HepG2 (cell line): ENCODE results near the gene RPL41. TPM values are rescaled to one million over a fixed set of nuclear protein-coding genes. Genes with fewer than 3 reads are reported as not detected.

Source experiments
- CHCHD3 ChIP-seq: sonication (generic); formaldehyde crosslinking; IDR thresholded peaks from 2 replicates; pipeline ENCODE4 v1.8.0; 2022; ENCODE audit warnings: mild to moderate bottlenecking, missing genetic modification reagents, moderate library complexity
- DPF2 ChIP-seq: sonication (generic); formaldehyde crosslinking; IDR thresholded peaks from 2 replicates; pipeline ENCODE4 v1.4.0; 2020; ENCODE audit warnings: mild to moderate bottlenecking, low read depth, missing genetic modification reagents, borderline replicate concordance
- FOXO1 ChIP-seq: sonication (generic); formaldehyde crosslinking; IDR thresholded peaks from 2 replicates; pipeline ENCODE4 v1.4.0; 2020; ENCODE audit warnings: missing genetic modification reagents
- MED8 ChIP-seq: sonication (generic); formaldehyde crosslinking; IDR thresholded peaks from 2 replicates; pipeline ENCODE4 v1.8.1; 2023; ENCODE audit warnings: mild to moderate bottlenecking, missing genetic modification reagents; ENCODE audit not compliant: insufficient replicate concordance
- MLX ChIP-seq: IDR thresholded peaks from 2 replicates; pipeline ENCODE4 v1.6.1; 2016
- NR1H2 ChIP-seq: sonication (generic); formaldehyde crosslinking; IDR thresholded peaks from 2 replicates; pipeline ENCODE4 v1.8.1; 2022; ENCODE audit warnings: low read depth, missing genetic modification reagents, borderline replicate concordance
- RARG ChIP-seq: sonication (generic); formaldehyde crosslinking; IDR thresholded peaks from 2 replicates; pipeline ENCODE4 v1.4.0; 2020; ENCODE audit warnings: low read depth, mild to moderate bottlenecking, missing genetic modification reagents
- THRA ChIP-seq: sonication (generic); formaldehyde crosslinking; IDR thresholded peaks from 2 replicates; pipeline ENCODE4 v1.4.0; 2020; ENCODE audit warnings: missing genetic modification reagents, borderline replicate concordance
- ZBTB49 ChIP-seq: sonication (generic); formaldehyde crosslinking; IDR thresholded peaks from 2 replicates; pipeline ENCODE4 v1.4.0; 2020; ENCODE audit warnings: missing genetic modification reagents, borderline replicate concordance
- ZNF10 ChIP-seq: sonication (generic); formaldehyde crosslinking; IDR thresholded peaks from 2 replicates; pipeline ENCODE4 v1.4.0; 2020; ENCODE audit warnings: mild to moderate bottlenecking, low read depth, missing genetic modification reagents, borderline replicate concordance
- ZNF143 ChIP-seq: sonication (generic); formaldehyde crosslinking; IDR thresholded peaks from 2 replicates; pipeline ENCODE4 v1.4.0; 2020; ENCODE audit warnings: missing genetic modification reagents
- ZNF232 ChIP-seq: sonication (generic); formaldehyde crosslinking; IDR thresholded peaks from 2 replicates; pipeline ENCODE4 v1.4.0; 2020; ENCODE audit warnings: missing genetic modification reagents, borderline replicate concordance
- ZNF44 ChIP-seq: sonication (generic); formaldehyde crosslinking; IDR thresholded peaks from 2 replicates; pipeline ENCODE4 v1.5.1; 2020; ENCODE audit warnings: mild to moderate bottlenecking, missing genetic modification reagents
- ZNF570 ChIP-seq: sonication (generic); formaldehyde crosslinking; IDR thresholded peaks from 2 replicates; pipeline ENCODE4 v1.4.0; 2020; ENCODE audit warnings: mild to moderate bottlenecking, missing genetic modification reagents, borderline replicate concordance
- polyA plus RNA-seq, 8 experiments: library from polyadenylated mRNA; depleted of rRNA in 3 of 8; stranded (reverse) in 7 of 8; unstranded in 1 of 8; fragments of >200 nt; fragmentation: Illumina TruSeq in 4 of 8; extraction: Trizol in 4 of 8; gene quantifications; 2 replicates each; pipeline versions ENCODE4 v1.2.1 to v1.2.3, GENCODE V29; 2011 to 2016; ENCODE audit warnings: low read depth in 4 of 8, missing spikeins in 1 of 8, mixed read lengths in 1 of 8; ENCODE audit not compliant: insufficient read depth in 1 of 8
- total RNA-seq, 5 experiments: library from RNA; depleted of rRNA; stranded (reverse); fragments of >200 nt; fragmentation: Illumina TruSeq; extraction: Trizol; gene quantifications; 2 replicates each; pipeline ENCODE4 v1.2.3, GENCODE V29; 2016; ENCODE audit warnings: low read depth in 1 of 5
- TF ChIP-seq, protein P1 (sequence below): sonication (generic); formaldehyde crosslinking; IDR thresholded peaks from 2 replicates; pipeline ENCODE4 v1.5.1; 2020; ENCODE audit warnings: missing genetic modification reagents, mild to moderate bottlenecking, borderline replicate concordance
- TF ChIP-seq, protein P2 (sequence below): sonication (generic); formaldehyde crosslinking; IDR thresholded peaks from 2 replicates; pipeline ENCODE4 v1.4.0; 2020; ENCODE audit warnings: missing genetic modification reagents

RPL41 gene
- total and polyA plus RNA-seq, 2 of the 13 experiments (the other 11 are each of a cell fraction or from before 2014, with no cell fraction given) = 4,012 to 7,670 TPM

GRCh38 chr12:56104109-56104814, 12.2 kb upstream of the RPL41 start, which contains the start of gene PA2G4 (continued):
- TF ChIP-seq THRA (CRISPR knock-in tag) = peak; percentile 77; the same call in 1 of the 2 replicates
- TF ChIP-seq ZNF44 (CRISPR knock-in tag) = peak; percentile 90; the same call in 1 of the 2 replicates
- TF ChIP-seq CHCHD3 = peak; percentile 77; the same call in 1 of the 2 replicates
- TF ChIP-seq, protein P1, sequence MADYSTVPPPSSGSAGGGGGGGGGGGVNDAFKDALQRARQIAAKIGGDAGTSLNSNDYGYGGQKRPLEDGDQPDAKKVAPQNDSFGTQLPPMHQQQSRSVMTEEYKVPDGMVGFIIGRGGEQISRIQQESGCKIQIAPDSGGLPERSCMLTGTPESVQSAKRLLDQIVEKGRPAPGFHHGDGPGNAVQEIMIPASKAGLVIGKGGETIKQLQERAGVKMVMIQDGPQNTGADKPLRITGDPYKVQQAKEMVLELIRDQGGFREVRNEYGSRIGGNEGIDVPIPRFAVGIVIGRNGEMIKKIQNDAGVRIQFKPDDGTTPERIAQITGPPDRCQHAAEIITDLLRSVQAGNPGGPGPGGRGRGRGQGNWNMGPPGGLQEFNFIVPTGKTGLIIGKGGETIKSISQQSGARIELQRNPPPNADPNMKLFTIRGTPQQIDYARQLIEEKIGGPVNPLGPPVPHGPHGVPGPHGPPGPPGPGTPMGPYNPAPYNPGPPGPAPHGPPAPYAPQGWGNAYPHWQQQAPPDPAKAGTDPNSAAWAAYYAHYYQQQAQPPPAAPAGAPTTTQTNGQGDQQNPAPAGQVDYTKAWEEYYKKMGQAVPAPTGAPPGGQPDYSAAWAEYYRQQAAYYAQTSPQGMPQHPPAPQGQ (CRISPR knock-in tag) = peak; percentile 98; the same call in 1 of the 2 replicates
- 0 out of 2 replicates have a peak, but pooled peaks have one; percentile 29 for TF ChIP-seq NR1H2 (CRISPR knock-in tag)
- peak; percentile 36; the same call in 1 of the 2 replicates for TF ChIP-seq MLX (CRISPR knock-in tag)
- TF ChIP-seq RARG (CRISPR knock-in tag) = no peak
- TF ChIP-seq ZNF143 (CRISPR knock-in tag) = peak; percentile 97
- 0 out of 2 replicates have a peak, but pooled peaks have one; percentile 12 for TF ChIP-seq ZBTB49
- 0 out of 2 replicates have a peak, but pooled peaks have one; percentile 71 for TF ChIP-seq ZNF232 (CRISPR knock-in tag)
- TF ChIP-seq, protein P2, sequence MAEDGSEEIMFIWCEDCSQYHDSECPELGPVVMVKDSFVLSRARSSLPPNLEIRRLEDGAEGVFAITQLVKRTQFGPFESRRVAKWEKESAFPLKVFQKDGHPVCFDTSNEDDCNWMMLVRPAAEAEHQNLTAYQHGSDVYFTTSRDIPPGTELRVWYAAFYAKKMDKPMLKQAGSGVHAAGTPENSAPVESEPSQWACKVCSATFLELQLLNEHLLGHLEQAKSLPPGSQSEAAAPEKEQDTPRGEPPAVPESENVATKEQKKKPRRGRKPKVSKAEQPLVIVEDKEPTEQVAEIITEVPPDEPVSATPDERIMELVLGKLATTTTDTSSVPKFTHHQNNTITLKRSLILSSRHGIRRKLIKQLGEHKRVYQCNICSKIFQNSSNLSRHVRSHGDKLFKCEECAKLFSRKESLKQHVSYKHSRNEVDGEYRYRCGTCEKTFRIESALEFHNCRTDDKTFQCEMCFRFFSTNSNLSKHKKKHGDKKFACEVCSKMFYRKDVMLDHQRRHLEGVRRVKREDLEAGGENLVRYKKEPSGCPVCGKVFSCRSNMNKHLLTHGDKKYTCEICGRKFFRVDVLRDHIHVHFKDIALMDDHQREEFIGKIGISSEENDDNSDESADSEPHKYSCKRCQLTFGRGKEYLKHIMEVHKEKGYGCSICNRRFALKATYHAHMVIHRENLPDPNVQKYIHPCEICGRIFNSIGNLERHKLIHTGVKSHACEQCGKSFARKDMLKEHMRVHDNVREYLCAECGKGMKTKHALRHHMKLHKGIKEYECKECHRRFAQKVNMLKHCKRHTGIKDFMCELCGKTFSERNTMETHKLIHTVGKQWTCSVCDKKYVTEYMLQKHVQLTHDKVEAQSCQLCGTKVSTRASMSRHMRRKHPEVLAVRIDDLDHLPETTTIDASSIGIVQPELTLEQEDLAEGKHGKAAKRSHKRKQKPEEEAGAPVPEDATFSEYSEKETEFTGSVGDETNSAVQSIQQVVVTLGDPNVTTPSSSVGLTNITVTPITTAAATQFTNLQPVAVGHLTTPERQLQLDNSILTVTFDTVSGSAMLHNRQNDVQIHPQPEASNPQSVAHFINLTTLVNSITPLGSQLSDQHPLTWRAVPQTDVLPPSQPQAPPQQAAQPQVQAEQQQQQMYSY (CRISPR knock-in tag) = peak; percentile 53; the same call in 1 of the 2 replicates
- TF ChIP-seq ZNF570 (CRISPR knock-in tag) = no peak; the same call in 1 of the 2 replicates
- no peak for TF ChIP-seq ZNF10 (CRISPR knock-in tag)
- no peak for TF ChIP-seq DPF2
- TF ChIP-seq MED8 (CRISPR knock-in tag) = peak; percentile 48
- TF ChIP-seq FOXO1 (CRISPR knock-in tag) = no peak
